Measurements from ENCODE around the gene CHCHD10. TPM values are rescaled to one million over a fixed set of nuclear protein-coding genes. Genes with fewer than 3 reads are reported as not detected.

Gene CHCHD10
- total RNA-seq, 2 donors from 2014 or later, result 19.4 TPM; not detected in 1

DNA sequence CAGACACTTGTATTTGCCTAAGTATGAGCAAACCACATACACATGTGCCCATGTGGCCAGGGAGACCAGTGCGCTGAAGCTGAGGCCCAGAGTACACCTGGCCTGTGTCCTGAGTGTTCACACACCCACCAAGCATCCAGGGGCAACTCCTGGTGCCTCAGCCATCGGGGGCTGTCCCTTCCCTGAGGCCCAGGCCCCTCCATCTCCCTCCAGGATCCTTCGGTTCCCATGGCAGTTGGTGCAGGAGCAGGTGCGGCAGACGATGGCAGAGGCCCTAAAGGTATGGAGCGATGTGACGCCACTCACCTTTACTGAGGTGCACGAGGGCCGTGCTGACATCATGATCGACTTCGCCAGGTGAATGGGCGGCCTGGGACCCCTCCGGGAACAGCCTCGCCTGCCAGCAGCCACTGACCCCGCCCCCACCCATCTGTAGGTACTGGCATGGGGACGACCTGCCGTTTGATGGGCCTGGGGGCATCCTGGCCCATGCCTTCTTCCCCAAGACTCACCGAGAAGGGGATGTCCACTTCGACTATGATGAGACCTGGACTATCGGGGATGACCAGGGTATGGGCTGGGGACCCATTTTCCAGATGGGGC, 12.5 kb upstream of the CHCHD10 start:
- DNase-seq (ENCODE audit: low spot score) (no peak), ATAC-seq (ENCODE audit: insufficient number of reproducible peaks, low FRiP score, low read depth) (no peak)
- no peaks in the 10 kb centered on the region for H3K9me3 ChIP-seq
- TF ChIP-seq, protein P1, sequence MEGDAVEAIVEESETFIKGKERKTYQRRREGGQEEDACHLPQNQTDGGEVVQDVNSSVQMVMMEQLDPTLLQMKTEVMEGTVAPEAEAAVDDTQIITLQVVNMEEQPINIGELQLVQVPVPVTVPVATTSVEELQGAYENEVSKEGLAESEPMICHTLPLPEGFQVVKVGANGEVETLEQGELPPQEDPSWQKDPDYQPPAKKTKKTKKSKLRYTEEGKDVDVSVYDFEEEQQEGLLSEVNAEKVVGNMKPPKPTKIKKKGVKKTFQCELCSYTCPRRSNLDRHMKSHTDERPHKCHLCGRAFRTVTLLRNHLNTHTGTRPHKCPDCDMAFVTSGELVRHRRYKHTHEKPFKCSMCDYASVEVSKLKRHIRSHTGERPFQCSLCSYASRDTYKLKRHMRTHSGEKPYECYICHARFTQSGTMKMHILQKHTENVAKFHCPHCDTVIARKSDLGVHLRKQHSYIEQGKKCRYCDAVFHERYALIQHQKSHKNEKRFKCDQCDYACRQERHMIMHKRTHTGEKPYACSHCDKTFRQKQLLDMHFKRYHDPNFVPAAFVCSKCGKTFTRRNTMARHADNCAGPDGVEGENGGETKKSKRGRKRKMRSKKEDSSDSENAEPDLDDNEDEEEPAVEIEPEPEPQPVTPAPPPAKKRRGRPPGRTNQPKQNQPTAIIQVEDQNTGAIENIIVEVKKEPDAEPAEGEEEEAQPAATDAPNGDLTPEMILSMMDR (IDR thresholded peaks at IDR 0.05), result no peak
- H3K4me3 ChIP-seq, result no peak overlapping the region
- no peaks in the 10 kb centered on the region for H3K4me1 ChIP-seq (ENCODE audit: control insufficient read depth in 1 of 2, low read depth in 2 of 2)
- H3K36me3 ChIP-seq, result no peaks in the 10 kb centered on the region
- no peaks in the 10 kb centered on the region for H3K27me3 ChIP-seq (replicated peaks; ENCODE audit: insufficient read depth)
- H3K27ac ChIP-seq, result no peak overlapping the region

DNA sequence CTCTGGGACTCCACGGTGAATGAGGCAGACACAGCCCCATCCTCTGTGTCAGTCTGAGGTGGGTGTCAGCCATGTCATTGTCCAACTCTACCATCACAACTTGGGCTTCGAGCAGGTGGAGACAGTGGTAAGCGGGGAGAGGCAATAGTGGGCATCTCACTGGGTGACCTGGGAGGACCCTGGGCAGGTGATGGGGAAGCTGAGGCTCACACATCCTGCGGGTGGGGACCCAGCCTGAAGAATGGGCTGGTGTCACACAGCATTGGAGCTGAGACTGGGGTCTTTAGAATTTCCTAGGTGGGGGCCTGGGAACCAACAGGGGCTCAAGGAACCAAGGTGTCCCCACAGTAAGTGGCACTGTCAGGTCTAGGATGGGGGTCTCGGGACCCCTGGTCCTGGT, 12.0 kb upstream of the CHCHD10 start:
- Histone ChIP-seq H3K9me3 (no peaks in the 10 kb centered on the region), H3K4me1 (ENCODE audit: control insufficient read depth in 1 of 2, low read depth in 2 of 2) (peaks cover 0 to 2% of the 10 kb centered on the region in 2 donors), H3K36me3 (no peaks in the 10 kb centered on the region), H3K27ac (no peak overlapping the region), H3K4me3 (no peak overlapping the region), H3K27me3 (replicated peaks; ENCODE audit: insufficient read depth) (no peaks in the 10 kb centered on the region)
- ATAC-seq (ENCODE audit: insufficient number of reproducible peaks, low FRiP score, low read depth) (no peak), DNase-seq (ENCODE audit: low spot score) (no peak)
- TF ChIP-seq, protein P1 (IDR thresholded peaks at IDR 0.05), result no peak

DNA sequence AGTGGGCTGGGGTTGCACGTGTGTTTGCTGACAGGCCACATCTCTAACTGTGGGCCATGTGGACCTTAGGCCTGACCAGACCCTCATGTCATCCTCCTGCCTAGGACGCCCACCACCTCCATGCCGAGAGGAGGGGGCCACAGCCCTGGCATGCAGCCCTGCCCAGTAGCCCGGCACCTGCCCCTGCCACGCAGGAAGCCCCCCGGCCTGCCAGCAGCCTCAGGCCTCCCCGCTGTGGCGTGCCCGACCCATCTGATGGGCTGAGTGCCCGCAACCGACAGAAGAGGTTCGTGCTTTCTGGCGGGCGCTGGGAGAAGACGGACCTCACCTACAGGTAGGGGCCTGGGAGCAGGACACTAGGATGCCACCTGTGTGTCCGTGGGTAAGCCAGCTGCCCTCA, 11.3 kb upstream of the CHCHD10 start:
- H3K27ac ChIP-seq, result no peak overlapping the region
- TF ChIP-seq, protein P1 (IDR thresholded peaks at IDR 0.05), result no peak
- no peaks in the 10 kb centered on the region for H3K36me3 ChIP-seq
- no peaks in the 10 kb centered on the region for H3K9me3 ChIP-seq
- peaks cover 0 to 8% of the 10 kb centered on the region in 2 donors for H3K4me1 ChIP-seq (ENCODE audit: control insufficient read depth in 1 of 2, low read depth in 2 of 2)
- no peak overlapping the region for H3K4me3 ChIP-seq
- DNase-seq (ENCODE audit: low spot score) (no peak), ATAC-seq (ENCODE audit: insufficient number of reproducible peaks, low FRiP score, low read depth) (no peak)
- no peaks in the 10 kb centered on the region for H3K27me3 ChIP-seq (replicated peaks; ENCODE audit: insufficient read depth)

DNA sequence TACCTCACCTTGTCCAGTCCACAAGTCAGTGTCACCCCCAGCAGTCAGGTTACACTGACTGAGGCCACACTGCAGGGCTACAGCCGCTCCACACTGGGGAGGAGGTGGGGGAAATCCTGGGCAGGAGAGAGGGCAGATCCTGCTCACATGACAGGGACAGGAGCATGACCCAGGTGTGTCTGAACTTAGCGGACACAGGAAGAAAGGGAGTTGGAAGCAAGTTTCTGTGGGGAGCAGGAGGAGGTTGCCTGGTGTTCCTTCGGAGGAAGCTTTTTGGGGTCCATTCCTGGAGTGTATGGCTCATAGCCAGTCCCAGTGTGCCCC, 10.8 kb upstream of the CHCHD10 start:
- Histone ChIP-seq H3K4me1 (ENCODE audit: control insufficient read depth in 1 of 2, low read depth in 2 of 2) (peaks cover 0 to 11% of the 10 kb centered on the region in 2 donors), H3K27ac (no peak overlapping the region)

DNA sequence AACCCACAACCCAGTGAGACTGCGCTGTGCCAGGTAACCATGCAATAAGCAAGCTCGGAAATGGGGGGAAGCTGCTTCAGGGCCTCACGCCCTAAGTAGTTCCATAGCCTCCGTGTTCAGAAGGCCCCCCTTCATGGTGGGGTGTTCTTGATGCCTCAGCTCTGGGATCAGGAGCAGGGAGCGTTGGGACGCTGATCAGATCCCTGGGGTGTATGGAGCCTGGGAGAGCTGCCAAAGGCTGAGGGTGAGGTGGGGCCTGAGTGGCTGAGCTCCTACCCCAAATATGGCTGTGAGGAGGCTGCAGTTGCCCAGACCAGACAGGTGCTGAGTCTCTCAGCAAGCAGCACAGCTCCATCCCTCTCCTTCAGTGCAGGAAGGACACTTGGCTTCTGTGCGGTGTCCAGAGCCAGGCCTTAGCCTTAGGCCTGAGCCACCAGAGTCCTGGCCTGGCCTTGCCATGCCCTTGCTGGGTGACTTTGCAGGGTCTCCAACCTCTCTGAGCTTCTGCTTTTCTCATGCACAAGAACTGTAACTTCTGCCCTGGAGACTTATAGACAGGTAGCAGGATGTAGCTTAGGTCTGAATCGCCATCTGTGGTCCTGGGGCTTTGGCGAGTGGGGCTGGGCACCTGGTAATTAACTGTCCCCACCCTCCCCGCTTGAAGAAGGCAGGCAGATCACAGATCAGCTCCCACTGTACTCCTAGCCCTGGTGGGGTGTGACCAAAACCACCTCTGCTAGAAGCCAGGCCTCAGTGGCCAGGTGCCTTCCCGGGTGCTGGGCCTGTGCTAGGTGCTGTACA, 10.2 kb upstream of the CHCHD10 start:
- Histone ChIP-seq H3K27me3 (replicated peaks; ENCODE audit: insufficient read depth) (no peaks in the 10 kb centered on the region), H3K4me3 (no peak overlapping the region), H3K4me1 (ENCODE audit: control insufficient read depth in 1 of 2, low read depth in 2 of 2) (peaks cover 0 to 17% of the 10 kb centered on the region in 2 donors), H3K36me3 (no peaks in the 10 kb centered on the region), H3K9me3 (no peaks in the 10 kb centered on the region), H3K27ac (no peak overlapping the region)
- ATAC-seq (ENCODE audit: insufficient number of reproducible peaks, low FRiP score, low read depth), result no peak
- no peak for DNase-seq (ENCODE audit: low spot score)
- TF ChIP-seq, protein P1 (IDR thresholded peaks at IDR 0.05), result no peak

More for the DNA sequence above, 10.8 kb upstream of the CHCHD10 start:
- Histone ChIP-seq H3K4me3 (no peak overlapping the region), H3K9me3 (no peaks in the 10 kb centered on the region), H3K27me3 (replicated peaks; ENCODE audit: insufficient read depth) (no peaks in the 10 kb centered on the region), H3K36me3 (no peaks in the 10 kb centered on the region)
- DNase-seq (ENCODE audit: low spot score) (no peak), ATAC-seq (ENCODE audit: insufficient number of reproducible peaks, low FRiP score, low read depth) (no peak)
- TF ChIP-seq, protein P1 (IDR thresholded peaks at IDR 0.05), result no peak

Data from thoracic aorta (tissue), 2 donors.